ENCODE results near the gene CHKB. TPM values are rescaled to one million over a fixed set of nuclear protein-coding genes. Genes with fewer than 3 reads are reported as not detected.

CHKB gene
- total RNA-seq, 1 donor from 2014 or later: 116 TPM

DNA sequence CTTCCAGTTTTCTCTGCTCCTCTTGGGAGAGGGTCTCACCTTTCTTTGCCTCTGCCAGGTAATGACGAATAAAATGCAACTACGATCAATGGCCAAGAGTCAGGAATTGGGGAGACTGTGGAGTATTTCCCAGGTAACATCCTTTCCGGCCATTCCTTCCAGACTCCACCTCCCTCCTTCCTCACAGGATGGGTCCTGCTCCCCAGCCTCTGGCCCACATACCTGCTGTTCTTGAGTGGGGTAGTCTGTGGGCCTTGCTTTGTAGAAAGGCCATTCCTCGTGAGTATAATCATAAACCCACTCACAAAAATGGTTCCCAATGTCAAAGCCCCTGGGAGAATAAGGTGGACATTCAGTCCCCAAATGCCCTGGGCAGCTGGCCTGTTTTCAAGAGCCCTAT lies 2.9 kb downstream of the CHKB start:
- Mint-ChIP-seq H3K9me3 (no peaks in the 10 kb centered on the region), H3K27me3 (ENCODE audit: low read depth) (no peaks in the 10 kb centered on the region), H3K4me1 (peaks cover 7% of the 10 kb centered on the region), H3K4me3 (no peak overlapping the region), H3K27ac (no peak overlapping the region), H3K36me3 (no peaks in the 10 kb centered on the region)
- no peak for DNase-seq (ENCODE audit: low spot score in 2 of 2, unreplicated experiment in 2 of 2)
- TF ChIP-seq, protein P1, sequence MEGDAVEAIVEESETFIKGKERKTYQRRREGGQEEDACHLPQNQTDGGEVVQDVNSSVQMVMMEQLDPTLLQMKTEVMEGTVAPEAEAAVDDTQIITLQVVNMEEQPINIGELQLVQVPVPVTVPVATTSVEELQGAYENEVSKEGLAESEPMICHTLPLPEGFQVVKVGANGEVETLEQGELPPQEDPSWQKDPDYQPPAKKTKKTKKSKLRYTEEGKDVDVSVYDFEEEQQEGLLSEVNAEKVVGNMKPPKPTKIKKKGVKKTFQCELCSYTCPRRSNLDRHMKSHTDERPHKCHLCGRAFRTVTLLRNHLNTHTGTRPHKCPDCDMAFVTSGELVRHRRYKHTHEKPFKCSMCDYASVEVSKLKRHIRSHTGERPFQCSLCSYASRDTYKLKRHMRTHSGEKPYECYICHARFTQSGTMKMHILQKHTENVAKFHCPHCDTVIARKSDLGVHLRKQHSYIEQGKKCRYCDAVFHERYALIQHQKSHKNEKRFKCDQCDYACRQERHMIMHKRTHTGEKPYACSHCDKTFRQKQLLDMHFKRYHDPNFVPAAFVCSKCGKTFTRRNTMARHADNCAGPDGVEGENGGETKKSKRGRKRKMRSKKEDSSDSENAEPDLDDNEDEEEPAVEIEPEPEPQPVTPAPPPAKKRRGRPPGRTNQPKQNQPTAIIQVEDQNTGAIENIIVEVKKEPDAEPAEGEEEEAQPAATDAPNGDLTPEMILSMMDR (IDR thresholded peaks at IDR 0.05; ENCODE audit: unreplicated experiment): no peak

DNA sequence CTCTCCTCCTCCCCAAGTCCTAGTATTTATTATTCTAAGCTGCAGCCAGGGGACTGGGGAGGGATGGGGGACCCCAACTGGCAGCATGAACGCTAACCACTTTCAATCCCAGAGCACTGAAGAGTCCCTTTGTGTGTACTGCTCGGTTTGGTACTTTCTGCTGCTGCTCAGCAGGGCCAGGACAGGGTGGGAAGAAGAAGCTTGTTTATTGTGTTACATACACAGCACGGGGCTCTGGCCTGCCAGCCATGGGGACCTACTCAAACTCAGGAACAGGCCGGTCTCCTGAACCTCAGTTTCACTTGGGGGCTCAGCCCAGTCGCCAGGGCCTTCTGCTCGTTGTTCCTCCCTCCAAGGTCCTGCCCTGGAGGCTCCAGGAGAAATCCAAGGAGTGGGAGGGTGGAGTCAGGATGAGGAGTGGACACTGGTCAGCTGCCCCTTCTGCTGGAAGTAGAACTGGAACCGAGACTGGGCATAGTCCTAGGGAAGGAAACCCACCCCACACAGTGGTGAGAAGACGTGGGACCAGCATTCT lies 3.8 kb downstream of the CHKB start:
- no peak for DNase-seq (ENCODE audit: low spot score in 2 of 2, unreplicated experiment in 2 of 2)
- no peak overlapping the region for H3K4me3 Mint-ChIP-seq
- H3K4me1 Mint-ChIP-seq: peaks cover 7% of the 10 kb centered on the region
- no peaks in the 10 kb centered on the region for H3K9me3 Mint-ChIP-seq
- TF ChIP-seq, protein P1 (IDR thresholded peaks at IDR 0.05; ENCODE audit: unreplicated experiment): no peak
- no peaks in the 10 kb centered on the region for H3K27me3 Mint-ChIP-seq (ENCODE audit: low read depth)
- H3K27ac Mint-ChIP-seq: no peak overlapping the region
- no peaks in the 10 kb centered on the region for H3K36me3 Mint-ChIP-seq

GRCh38 chr22:50577987-50578775 lies 4.5 kb downstream of the CHKB start, which contains the start of gene CPT1B:
CPT1B (minus strand) TSS chr22:50578427; CDS start chr22:50577915, 512 bp downstream.
- Mint-ChIP-seq H3K36me3 (no peaks in the 10 kb centered on the region), H3K27ac (no peak within 1 kb of the TSS), H3K27me3 (ENCODE audit: low read depth) (no peaks in the 10 kb centered on the region), H3K9me3 (no peaks in the 10 kb centered on the region), H3K4me1 (peaks cover under 1% of the 10 kb centered on the region), H3K4me3 (no peak within 1 kb of the TSS)
- no peak for DNase-seq (ENCODE audit: low spot score in 2 of 2, unreplicated experiment in 2 of 2)
- TF ChIP-seq, protein P1 (IDR thresholded peaks at IDR 0.05; ENCODE audit: unreplicated experiment): no peak

- Mint-ChIP-seq H3K4me1 (no peaks in the 10 kb centered on the region), H3K36me3 (peaks cover 2% of the 10 kb centered on the region), H3K27me3 (ENCODE audit: low read depth) (no peaks in the 10 kb centered on the region), H3K9me3 (no peaks in the 10 kb centered on the region), H3K4me3 (no peak overlapping the region), H3K27ac (no peak overlapping the region)
- TF ChIP-seq, protein P1 (IDR thresholded peaks at IDR 0.05; ENCODE audit: unreplicated experiment): no peak
- DNase-seq (ENCODE audit: low spot score in 2 of 2, unreplicated experiment in 2 of 2): no peak
Observed at GRCh38 chr22:50577697-50577986, 5.0 kb downstream of the CHKB start.

DNA sequence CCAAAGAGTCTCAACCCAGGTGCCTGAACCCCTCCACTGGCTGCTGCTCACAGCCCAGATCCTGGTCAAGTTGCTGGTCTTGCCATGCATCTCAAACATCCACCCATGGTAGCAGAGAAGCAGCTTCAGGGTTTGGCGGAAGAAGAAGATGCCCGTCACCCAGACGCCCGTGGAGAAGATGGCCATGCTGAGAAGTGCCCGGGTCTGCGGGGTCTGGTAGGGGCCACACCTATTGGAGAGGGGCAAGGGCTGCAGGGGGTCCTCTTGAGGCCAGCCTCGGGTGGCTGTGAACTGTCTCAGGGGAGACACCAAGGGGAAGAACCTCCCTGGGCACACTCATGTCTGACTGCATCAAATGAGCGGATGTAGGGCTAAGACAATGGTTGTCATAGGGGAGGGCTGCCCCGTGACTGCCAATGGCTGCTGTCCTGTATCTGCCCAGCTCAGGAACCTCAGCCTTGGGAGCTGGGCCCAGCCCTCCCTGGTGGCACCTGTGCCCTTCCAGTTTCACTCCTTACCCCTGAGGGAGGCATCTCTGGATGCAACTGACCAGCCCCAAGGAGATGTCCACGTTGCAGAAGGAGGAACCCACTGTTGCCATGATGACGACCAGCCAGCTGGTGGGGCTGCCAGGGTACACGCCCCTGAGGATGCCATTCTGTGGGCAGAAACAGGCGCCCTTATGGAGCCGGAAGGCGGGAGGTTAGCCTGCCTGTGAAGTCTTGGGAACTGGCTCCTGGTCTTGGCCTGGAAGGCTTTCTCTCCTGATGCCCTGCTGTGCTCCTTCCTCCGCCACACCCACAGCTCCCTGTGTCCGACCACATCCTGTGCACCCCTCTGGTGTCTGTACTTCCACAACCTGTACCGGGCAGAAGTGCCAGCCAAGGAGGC lies 5.6 kb downstream of the CHKB start:
- Mint-ChIP-seq H3K4me1 (no peaks in the 10 kb centered on the region), H3K4me3 (no peak overlapping the region), H3K36me3 (peaks cover 3% of the 10 kb centered on the region), H3K27ac (no peak overlapping the region), H3K9me3 (no peaks in the 10 kb centered on the region), H3K27me3 (ENCODE audit: low read depth) (no peaks in the 10 kb centered on the region)
- no peak for DNase-seq (ENCODE audit: low spot score in 2 of 2, unreplicated experiment in 2 of 2)
- TF ChIP-seq, protein P1 (IDR thresholded peaks at IDR 0.05; ENCODE audit: unreplicated experiment): no peak

Data from mesothelial cell of epicardium (in vitro differentiated cells).